ENCODE measurements around the gene CDRT15L2. TPM values are rescaled to one million over a fixed set of nuclear protein-coding genes. Genes with fewer than 3 reads are reported as not detected.
"Not testable (repeated sequence)": the region's sequence is repeated elsewhere in the genome, so short reads cannot be mapped to it uniquely, and the experiment has no call there.

Gene CDRT15L2
- total RNA-seq: not detected in 2 replicates

DNA sequence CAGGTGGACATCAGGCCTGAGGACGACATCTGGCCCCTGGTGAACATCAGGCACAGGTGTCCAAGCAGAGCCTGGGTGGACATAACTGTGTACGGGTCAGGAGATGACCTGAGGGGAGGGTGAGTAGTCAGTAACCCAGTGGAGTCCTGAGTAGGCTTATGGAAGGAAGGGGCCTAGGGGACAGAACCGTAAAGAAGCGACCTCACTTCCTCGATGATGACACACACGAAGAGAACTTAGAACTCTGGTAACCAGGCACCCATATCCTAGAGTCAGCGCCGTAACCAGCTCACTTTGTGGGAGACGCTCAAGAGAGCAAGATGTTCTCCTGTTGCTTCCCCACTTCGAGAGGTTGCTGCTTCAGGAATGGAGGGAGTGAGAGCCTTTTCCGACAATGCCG lies at the start of gene CDRT15L2:
TSS of gene CDRT15L2 (plus strand) at position 301 of the 400 bp plus-strand sequence. CDS start at position 321, 20 bp downstream.
- intact Hi-C loops (cut with micrococcal nuclease): not testable (repeated sequence)

DNA sequence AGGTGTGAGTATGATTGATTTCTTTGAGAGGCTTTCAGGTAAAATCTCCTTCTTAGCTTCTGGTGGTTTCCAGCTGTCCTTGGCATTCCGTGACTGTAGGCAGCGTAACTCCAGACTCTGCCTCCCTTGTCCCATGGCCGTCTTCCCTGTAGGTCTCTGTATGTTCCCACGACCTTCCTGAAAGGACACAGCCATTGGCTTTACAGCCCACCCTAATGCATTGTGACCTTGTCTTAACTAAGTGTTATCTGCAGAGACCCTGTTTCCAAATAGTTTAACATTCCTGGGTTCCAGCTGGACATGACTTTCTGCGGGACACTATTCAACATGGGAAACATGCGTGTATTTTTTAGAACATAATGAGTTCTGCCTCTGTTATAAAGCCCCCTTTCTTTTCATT lies 49.4 kb upstream of the CDRT15L2 start:
- intact Hi-C loops (cut with micrococcal nuclease): not testable (repeated sequence)

DNA sequence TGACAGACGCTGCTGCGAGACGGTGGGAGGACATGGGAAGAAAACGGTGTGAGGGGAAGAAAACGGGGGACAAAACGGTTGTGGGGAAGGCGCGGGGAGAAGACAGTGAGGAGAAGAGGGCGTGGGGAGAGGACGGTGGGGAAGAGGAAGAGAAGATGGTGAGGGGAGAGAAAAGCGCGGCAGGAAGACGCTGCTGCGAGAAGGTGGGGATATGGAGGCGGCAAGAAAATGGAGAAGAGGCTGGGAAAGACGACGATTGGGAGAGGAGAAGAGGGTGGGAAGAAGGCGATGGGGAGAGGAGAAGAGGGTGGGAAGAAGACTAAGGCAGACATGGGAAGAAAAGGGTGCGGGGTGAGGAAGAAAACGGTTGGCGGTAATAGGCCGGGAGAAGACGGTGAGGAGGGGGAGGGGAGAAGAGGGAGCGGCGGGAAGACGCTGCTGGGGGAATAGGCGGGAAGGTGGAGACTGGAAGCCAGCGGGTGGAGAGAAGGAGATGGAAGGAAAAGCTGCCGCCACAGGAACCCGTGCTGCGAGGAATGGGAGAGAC lies 46.9 kb upstream of the CDRT15L2 start:
- intact Hi-C loops (cut with micrococcal nuclease): not testable (repeated sequence)

DNA sequence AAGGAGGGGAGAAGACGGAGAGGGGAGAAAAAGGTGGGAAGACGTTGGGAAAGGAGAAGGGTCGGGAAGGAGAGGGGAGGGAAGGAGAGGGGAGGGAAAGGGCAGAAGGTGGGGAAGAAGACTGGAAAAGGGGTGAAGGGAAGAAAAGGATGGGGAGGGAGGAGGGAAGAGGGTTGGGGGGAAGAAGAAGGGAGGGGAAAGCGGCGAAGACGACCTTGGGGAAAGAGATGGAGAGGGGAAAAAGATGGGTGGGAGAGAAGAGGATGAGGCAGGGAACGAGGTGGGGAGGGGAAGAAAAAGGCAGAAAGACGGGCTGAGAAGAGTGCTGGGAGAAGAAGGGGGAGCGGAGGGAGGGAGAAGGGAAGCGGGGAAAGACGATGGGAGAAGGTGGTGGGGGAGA lies 46.3 kb upstream of the CDRT15L2 start:
- intact Hi-C loops (cut with micrococcal nuclease): not testable (repeated sequence)

DNA sequence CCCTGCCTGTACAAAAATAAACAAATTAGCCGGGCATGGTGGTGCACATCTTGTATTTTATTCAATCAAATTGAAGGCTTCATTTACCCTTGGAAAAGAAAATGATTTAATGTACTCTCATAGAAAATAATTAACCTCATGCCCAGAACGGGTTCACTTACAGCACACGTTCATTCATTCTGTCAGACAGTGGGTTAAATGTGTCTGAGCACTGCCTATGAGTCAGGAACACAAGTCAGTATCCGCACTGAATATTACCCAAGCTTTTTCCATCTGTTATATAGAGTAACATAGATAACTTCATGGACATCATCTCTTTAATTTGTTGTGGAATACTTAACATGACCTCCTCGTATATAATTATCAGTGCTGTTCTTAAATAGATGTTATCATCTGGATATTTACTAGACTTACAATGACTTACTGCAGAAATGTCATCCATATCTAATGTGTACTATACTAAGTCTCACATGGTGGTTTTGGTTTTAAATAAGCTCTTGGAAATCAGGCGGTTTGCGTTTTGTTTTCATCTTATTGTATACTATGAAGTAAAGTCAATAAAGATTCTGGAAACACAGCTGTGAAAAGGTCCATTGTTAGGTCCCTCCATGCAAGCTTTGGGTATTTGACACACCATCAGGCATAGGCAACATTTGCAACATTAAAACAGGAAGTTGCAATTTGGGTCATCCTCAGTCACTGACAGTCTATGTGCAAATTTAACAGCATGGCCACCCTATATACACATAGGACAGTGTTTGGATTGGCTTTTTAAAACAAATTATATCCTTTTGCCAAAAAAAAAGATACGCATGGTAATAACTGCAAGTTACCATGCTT lies 44.6 kb upstream of the CDRT15L2 start:
- intact Hi-C loops (cut with micrococcal nuclease): not testable (repeated sequence)

DNA sequence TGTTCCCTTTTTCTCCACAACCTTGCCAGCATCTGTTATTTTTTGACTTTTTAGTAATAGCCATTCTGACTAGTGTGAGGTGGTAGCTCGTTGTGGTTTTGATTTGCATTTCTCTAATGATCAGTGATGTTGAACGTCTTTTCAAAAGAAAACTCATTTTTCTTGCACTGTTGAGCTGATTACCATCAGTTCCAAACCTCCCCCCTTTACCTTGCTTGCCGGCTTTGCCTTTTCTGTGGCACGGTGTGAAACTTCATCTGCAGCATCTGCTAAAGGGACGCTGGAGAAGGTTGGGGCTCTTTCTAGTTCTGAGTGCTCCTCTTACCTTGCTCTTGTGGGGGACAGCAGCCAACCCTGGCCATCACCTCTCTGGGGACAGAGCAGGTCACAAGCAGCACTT lies 39.1 kb upstream of the CDRT15L2 start:
- intact Hi-C loops (cut with micrococcal nuclease): not testable (repeated sequence)

DNA sequence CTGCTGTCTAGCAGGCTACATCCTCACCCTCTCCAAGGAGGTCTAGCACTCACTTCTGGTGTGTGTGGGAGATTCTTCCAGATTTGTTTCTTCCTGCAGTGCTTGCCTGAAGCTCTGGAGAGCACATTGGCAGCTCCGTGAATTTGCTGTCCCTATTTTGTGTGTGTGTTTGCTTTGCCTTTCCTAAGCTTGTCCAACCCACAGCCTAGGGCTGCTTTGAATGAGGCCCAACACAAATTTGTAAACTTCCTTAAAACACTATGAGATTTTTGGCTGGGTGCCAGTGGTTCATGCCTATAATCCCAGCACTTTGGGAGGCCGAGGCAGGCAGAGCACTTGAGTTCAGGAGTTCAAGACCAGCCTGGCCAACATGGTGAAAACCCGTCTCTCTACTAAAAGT lies 38.7 kb upstream of the CDRT15L2 start:
- intact Hi-C loops (cut with micrococcal nuclease): not testable (repeated sequence)

DNA sequence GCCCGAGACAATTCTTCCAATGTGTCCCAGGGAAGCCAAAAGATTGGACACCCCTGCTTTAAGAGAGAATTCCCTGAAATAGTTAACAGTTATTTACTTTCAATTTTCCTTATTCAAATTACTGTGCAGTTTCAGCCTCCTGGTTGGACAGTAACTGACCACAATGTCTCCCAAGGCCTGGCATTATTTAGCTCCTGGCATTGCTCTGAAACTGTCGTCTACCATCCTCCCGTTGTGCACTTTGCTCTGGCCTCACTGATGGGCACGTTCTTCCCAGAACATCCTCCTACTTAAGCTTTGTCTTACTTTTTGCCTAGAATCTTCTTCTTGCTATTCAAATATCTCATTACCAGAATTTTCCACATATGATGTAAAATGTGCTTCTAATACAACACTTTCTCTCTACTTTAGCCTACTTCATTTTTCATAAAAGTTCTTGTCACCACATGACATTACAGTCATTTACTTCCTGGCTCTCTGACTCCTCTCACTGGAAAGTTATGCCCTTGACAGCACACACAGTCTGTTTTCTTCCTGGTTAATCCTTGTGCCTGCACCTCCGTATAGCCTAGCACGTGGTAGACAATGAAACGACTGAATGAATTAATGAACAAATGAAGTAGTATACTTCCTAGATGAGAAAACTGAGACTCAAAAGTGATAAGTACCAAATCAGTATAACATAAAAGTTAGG lies 37.5 kb upstream of the CDRT15L2 start:
- intact Hi-C loops (cut with micrococcal nuclease): not testable (repeated sequence)

DNA sequence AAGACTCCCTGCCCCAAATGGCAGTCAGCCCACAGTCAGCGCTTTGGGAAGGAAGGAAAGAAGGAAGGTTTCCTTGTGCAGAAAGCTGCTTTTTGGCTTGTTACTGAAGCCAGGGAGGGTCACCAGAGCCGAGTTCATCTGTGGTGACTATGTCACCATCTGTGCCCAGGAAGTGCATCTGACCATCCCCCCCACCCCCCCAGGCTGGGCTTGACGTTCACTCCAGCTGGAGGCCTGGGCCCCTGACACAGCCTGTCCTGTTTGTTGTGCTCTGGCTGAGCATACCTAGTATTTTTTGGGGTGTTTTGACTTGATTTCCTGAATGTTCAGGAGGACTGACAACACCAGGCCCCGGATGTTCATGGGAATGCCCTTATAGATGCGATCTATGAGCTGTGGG lies 31.6 kb upstream of the CDRT15L2 start:
- intact Hi-C loops (cut with micrococcal nuclease): not testable (repeated sequence)

DNA sequence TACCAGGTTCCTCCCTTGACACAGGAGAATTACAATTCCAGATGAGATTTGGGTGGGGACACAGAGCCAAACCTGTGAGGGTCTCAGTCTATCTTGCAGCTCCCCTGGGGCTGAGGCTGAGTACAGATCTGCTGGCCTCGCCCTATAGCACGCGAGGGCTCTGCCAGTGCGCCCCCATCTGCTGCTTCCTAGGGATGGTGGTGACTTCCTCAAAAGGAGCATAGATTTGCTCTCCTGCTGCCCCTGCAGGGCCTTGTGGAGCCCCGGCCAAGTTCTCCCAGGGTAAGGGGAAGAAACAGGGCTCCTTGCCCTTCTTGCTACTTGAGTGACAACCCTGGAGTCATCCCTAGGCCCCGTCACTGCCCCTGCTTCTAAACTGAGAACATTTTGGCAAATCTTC lies 26.6 kb upstream of the CDRT15L2 start:
- intact Hi-C loops (cut with micrococcal nuclease): not testable (repeated sequence)

DNA sequence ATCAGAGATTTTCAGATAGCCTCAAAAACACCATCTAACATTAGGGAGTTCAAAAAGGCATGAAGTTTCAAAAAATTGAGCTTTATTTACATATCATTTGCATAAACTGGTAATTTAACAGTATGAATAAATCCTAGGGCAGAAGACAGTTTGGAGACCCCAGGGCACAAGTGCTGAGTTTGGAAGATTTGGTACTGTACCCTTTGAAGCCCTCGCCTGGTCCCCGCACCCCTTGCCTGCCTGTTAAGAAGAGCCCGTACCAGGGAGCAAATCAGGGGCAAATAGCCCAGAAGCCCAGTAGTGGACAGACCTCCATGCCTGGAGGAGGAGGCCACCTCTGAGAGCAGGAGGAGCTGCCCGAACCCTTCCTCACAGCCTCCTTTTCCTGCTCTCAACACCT lies 24.8 kb upstream of the CDRT15L2 start:
- intact Hi-C loops (cut with micrococcal nuclease): not testable (repeated sequence)

DNA sequence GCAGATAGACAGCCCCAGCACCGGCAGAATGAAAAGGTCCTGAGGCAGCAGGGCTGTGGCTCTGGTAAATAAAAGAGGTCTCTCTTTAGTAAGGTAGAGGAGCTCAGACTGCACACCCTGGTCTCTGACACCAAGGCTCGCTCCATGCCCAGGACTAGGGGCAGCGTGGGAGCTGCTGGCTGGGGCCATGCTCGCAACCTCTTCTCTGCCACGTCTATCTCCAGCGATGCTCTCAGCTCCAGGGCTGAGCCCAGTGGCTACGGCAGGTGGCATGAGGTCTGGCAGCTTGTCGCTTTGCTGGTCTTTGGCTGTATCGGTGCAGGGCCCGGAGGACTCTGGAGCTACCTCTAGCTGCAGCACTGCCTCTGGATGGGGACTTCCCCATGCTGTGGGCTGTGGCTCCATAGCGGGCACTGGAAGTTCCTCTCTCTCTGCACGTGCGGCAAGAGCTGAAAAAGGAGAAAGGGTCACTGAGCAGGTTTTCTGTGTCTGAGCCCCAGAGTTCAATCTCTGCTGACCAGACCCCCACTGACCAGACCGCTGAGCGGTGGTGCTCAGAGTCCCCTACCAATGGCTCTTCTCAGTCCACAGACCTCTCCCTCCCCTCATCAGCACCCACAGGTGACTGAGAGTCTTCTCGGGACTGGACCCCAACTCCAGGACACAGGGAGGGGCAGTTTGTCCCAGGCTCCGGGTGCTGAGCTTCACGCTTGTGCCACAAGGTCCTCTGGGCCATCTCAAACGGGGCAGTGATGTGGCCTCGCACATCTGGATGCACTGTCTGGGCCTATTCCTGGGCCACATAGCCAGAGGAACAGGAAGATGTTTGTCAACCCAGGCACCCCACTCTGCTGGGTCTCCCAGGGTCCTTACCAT lies 24.2 kb upstream of the CDRT15L2 start:
- intact Hi-C loops (cut with micrococcal nuclease): not testable (repeated sequence)

DNA sequence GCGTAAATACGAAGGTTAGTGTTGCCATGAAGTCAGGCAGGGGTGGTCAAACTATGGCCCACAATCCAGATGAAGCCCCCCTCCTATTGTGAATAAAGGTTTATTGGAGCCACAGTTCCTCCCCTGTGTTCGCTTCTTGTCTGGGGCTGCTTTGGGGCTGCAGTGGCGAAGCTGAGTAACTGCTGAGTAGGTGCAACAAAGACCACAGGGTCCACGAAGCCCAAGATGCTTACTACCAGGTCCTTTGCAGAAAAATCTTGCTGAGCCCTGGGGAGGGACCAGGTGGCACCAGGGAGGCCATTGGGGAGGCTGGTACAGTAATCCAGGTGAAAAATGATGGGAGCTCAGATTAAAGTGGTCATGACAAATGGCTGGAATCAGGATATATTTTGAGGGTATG lies 21.4 kb upstream of the CDRT15L2 start:
- intact Hi-C loops (cut with micrococcal nuclease): not testable (repeated sequence)

DNA sequence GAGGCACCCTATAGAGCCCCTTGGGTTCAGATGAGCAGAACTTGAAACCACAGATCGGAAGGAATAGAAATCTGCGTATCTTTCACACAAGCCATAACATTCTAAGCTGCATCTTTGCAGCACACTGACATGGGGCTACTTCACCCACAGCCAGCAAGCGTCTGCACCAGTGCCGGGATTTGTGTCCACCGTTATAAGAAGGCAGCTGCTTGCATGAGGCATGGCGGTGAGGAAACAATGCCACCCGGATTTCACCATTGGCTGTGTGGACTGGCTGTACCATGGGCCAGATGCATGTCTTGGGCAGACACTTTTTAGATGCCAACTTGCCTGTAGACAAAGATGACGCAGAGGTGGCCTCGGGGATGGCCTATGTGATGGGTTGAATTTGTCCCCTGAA lies 20.5 kb upstream of the CDRT15L2 start:
- intact Hi-C loops (cut with micrococcal nuclease): not testable (repeated sequence)

DNA sequence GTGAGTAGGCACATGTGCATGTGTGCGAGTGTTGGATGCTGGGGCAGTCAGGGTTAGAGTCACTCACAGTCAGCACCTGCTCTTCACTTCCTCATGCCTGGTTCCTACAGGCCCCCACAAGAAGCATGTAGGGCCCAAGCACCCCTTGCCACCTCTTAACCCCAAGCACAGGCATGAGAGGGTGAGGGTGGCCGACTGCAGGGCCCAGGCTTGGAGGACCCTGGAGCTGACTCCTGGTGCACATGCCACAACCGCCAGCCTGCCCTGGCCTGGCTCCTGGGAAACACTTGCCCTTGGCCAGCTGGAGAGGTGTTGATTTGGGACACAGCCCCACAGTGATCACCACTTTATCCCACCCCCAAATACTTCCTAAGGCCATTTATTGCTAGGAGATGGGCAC lies 16.9 kb upstream of the CDRT15L2 start:
- intact Hi-C loops (cut with micrococcal nuclease): no loop called here

DNA sequence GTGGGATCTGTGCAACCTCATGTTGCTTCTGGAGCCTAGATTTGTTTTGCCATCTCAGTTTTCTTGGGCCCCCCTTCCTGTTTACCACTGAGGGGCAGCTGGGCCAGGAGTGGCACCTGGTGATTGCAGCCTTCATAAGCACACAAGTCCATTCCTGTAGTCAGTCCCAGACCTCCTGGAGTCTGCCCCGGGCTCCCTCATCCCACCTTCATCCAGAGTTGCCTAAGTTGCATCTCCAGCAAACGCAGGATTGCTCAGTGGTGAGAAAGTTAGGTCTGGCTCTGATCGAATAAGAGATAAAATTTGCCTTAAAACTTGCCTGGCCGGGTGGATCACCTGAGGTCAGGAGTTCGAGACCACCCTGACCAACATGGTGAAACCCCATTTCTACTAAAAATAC lies 14.3 kb upstream of the CDRT15L2 start:
- intact Hi-C loops (cut with micrococcal nuclease): not testable (repeated sequence)

DNA sequence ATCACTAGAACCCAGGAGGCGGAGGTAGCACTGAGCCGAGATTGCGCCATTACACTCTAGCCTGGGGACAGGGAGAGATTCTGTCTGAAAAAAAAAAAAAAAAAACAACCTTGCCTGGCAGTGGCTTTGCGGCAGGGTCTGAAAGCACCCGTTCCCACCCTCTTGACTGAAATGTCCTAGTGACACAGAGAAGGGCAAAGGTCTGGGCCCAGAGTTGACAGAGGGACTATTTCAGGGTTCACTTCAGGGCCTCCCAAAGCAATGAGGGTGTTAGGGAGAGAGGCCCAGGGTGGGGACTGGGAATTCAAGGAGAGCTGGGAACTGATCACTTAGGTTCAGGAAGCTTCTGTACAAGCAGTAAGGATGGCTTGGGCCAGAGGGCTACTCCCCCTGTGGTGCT lies 13.8 kb upstream of the CDRT15L2 start:
- intact Hi-C loops (cut with micrococcal nuclease): no loop called here

DNA sequence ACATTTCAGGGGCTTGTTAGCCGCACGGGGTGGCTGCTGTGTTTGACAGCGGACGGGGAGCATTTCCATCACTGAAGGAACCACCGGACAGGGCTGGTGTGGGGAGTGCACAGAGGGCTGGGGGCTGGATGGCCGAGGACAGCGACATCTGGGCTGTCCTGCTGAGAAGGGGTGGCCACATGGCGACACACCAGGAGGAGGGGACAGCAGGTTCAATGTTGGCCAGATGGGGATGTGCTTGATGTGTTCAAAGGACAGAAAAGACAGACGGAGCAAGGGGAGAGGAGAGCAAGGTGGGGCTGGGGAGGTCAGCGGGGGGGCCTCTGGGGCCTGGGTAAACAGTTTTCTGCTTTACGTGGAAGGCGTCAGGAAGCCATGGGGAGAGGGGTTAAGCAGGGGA lies 12.8 kb upstream of the CDRT15L2 start:
- intact Hi-C loops (cut with micrococcal nuclease): not testable (repeated sequence)

DNA sequence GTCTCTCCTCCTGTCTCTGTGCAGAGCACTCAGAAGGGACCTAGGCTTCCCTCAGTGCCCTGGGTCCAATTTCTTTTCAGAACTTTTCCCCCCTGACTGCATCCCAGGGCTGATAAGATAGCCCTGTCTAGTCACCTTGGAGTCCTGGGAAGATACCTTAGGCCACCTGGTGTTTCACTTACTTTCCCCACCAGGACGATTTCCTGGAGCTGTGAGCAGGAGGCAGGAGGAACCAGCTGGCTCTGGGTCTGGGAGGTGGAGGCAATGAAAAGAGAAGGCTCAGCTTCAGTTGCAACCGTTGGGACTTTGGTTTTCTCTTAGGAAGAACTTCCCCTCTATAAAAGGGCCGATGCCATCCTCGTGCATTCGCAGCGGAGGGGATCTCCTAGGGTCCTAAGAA lies 12.1 kb upstream of the CDRT15L2 start:
- intact Hi-C loops (cut with micrococcal nuclease): not testable (repeated sequence)

DNA sequence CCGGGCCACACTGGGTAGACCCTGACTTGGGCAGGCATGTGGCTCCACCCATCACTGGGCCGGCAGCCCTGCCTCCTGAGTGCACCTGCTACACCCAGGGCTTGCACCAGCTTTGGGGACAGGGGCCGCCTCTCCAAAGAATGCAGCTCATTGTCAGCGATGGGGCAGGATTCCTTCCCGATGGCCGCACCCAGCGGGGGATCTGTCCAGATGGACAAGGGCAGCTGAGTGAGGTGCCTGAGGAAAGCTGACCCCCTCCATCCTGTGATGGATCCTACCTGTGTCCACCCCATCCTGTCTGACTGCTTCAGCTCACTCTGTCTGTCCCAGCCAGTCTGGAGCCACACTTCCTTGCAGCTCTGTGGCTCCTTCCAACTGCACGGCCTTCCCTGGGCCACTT lies 10.9 kb upstream of the CDRT15L2 start:
- intact Hi-C loops (cut with micrococcal nuclease): not testable (repeated sequence)

DNA sequence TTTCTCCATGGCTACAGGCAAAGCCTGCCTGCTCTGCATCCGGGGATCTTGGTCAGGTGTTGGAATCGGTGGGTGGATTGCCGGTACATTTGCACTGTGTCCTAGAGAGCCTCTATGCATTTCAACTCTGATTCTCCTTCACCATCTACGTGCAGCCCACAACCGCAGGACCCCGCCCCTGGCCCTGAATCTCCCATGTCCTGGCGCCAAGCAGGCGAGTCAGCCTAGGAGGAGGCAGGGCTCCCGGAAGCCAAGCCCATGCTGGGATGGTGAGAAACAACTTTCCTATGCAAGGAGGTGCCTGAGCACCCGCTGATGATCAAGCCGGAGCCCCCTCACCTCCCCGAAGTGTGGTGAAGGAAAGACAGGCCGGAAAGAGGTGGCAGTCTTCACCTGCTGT lies 7.9 kb upstream of the CDRT15L2 start:
- intact Hi-C loops (cut with micrococcal nuclease): not testable (repeated sequence)

Measured in T-helper 2 cell treated with Interferon-gamma antibody and Interleukin-4, amounts not matched to agents 100 ng/mL and 5 ng/mL, for 36 hours (primary cell).